Measurements from ENCODE around the gene GRAP.

The GRAP gene

GRCh38 chr17:18992454-18993130 is 54.2 kb downstream of the GRAP start:
- peaks cover 6% of the 10 kb centered on the region; the same call in 1 of the 2 replicates for H3K9me3 ChIP-seq (ENCODE audit: low read length)
- no peaks in the 10 kb centered on the region for H3K27me3 ChIP-seq (ENCODE audit: insufficient read depth, low read length)
- H3K27ac ChIP-seq (ENCODE audit: low read depth, low read length, poor library complexity, severe bottlenecking): peak overlapping the region; percentile 78
- peak overlapping the region; percentile 40 for H3K4me3 ChIP-seq (ENCODE audit: low read depth, low read length, poor library complexity, severe bottlenecking)
- TF ChIP-seq EZH2 (IDR thresholded peaks at IDR 0.05; ENCODE audit: borderline replicate concordance, low read length): no peak
- no peak for TF ChIP-seq CTCF (IDR thresholded peaks at IDR 0.05; ENCODE audit: low read length)
- no peaks in the 10 kb centered on the region for H3K79me2 ChIP-seq (ENCODE audit: insufficient read depth, low read length)
- no peaks in the 10 kb centered on the region for H4K20me1 ChIP-seq (ENCODE audit: insufficient read depth, low read length)
- H3K36me3 ChIP-seq (ENCODE audit: insufficient read depth, low read length): peaks cover 28% of the 10 kb centered on the region
- H3F3A ChIP-seq (ENCODE audit: insufficient read depth, low read length): no peaks in the 10 kb centered on the region
- no peaks in the 10 kb centered on the region for H3K9me2 ChIP-seq (ENCODE audit: low read depth, low read length)
- H3K4me2 ChIP-seq (ENCODE audit: low read length): peak overlapping the region; percentile 58
- H2AFZ ChIP-seq (ENCODE audit: low read length): no peak overlapping the region
- peak overlapping the region; percentile 42; the same call in 1 of the 2 replicates for H3K9ac ChIP-seq (ENCODE audit: low read length)
- peaks cover 23% of the 10 kb centered on the region for H3K4me1 ChIP-seq (ENCODE audit: insufficient read depth, low read length, severe bottlenecking)

DNA sequence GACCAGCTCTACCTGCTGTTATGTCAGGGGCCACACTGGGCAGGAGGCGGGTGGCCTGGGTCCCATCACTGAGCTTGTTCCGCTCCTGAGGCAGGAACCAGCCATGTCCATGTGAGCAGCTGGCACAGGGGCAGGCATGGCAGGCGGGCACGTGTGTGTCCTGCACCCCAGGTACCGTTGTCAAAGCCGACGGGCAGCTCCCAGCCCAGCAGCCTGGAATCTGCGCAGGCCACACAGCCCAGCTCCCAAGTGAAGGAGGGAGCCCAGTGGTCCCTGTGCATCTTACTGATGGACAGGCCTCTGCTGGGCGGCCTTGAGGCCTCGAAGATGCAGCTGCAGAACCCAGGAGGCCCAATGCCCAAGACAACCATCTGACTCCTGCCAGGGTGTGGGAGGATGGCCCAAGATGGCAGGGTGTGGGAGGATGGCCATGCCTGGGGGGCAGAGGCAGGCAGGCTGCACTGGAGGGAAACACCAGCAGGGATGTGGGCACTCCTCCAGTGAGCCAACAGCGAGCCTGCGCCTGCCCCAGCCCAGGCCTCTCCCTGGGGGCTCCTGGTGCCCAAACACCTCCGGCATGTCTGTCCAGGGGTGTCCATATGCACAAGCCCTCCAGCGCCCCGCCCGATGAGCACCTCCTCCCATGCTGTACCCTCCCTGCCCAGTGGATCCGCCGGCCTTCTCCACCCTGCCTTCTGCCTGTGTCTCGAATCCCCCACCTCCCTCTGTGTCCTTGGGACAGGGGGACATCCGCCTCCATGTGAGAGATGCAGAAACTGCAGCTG is 55.0 kb downstream of the GRAP start:
- H3K27me3 ChIP-seq (ENCODE audit: insufficient read depth, low read length): no peaks in the 10 kb centered on the region
- no peak overlapping the region for H3K9ac ChIP-seq (ENCODE audit: low read length)
- H3K27ac ChIP-seq (ENCODE audit: low read depth, low read length, poor library complexity, severe bottlenecking): no peak overlapping the region
- no peak overlapping the region for H2AFZ ChIP-seq (ENCODE audit: low read length)
- no peak overlapping the region for H3K4me2 ChIP-seq (ENCODE audit: low read length)
- H3K4me3 ChIP-seq (ENCODE audit: low read depth, low read length, poor library complexity, severe bottlenecking): no peak overlapping the region
- peaks cover 31% of the 10 kb centered on the region for H3K36me3 ChIP-seq (ENCODE audit: insufficient read depth, low read length)
- peaks cover 6% of the 10 kb centered on the region; the same call in 1 of the 2 replicates for H3K9me3 ChIP-seq (ENCODE audit: low read length)
- no peaks in the 10 kb centered on the region for H3F3A ChIP-seq (ENCODE audit: insufficient read depth, low read length)
- H3K79me2 ChIP-seq (ENCODE audit: insufficient read depth, low read length): no peaks in the 10 kb centered on the region
- H3K9me2 ChIP-seq (ENCODE audit: low read depth, low read length): no peaks in the 10 kb centered on the region
- H4K20me1 ChIP-seq (ENCODE audit: insufficient read depth, low read length): no peaks in the 10 kb centered on the region
- TF ChIP-seq EZH2 (IDR thresholded peaks at IDR 0.05; ENCODE audit: borderline replicate concordance, low read length) (no peak), CTCF (IDR thresholded peaks at IDR 0.05; ENCODE audit: low read length) (no peak)
- H3K4me1 ChIP-seq (ENCODE audit: insufficient read depth, low read length, severe bottlenecking): peaks cover 23% of the 10 kb centered on the region

GRCh38 chr17:18990331-18990730 is 56.4 kb downstream of the GRAP start:
- H4K20me1 ChIP-seq (ENCODE audit: insufficient read depth, low read length): no peaks in the 10 kb centered on the region
- TF ChIP-seq CTCF (IDR thresholded peaks at IDR 0.05; ENCODE audit: low read length): no peak
- no peak for TF ChIP-seq EZH2 (IDR thresholded peaks at IDR 0.05; ENCODE audit: borderline replicate concordance, low read length)
- H3F3A ChIP-seq (ENCODE audit: insufficient read depth, low read length): no peaks in the 10 kb centered on the region
- no peak overlapping the region for H3K9ac ChIP-seq (ENCODE audit: low read length)
- H3K36me3 ChIP-seq (ENCODE audit: insufficient read depth, low read length): peaks cover 24% of the 10 kb centered on the region
- H3K79me2 ChIP-seq (ENCODE audit: insufficient read depth, low read length): no peaks in the 10 kb centered on the region
- H3K4me2 ChIP-seq (ENCODE audit: low read length): no peak overlapping the region
- H3K27me3 ChIP-seq (ENCODE audit: insufficient read depth, low read length): no peaks in the 10 kb centered on the region
- peaks cover 23% of the 10 kb centered on the region for H3K4me1 ChIP-seq (ENCODE audit: insufficient read depth, low read length, severe bottlenecking)
- peaks cover 5% of the 10 kb centered on the region; the same call in 1 of the 2 replicates for H3K9me3 ChIP-seq (ENCODE audit: low read length)
- no peak overlapping the region for H3K4me3 ChIP-seq (ENCODE audit: low read depth, low read length, poor library complexity, severe bottlenecking)
- no peaks in the 10 kb centered on the region for H3K9me2 ChIP-seq (ENCODE audit: low read depth, low read length)
- H2AFZ ChIP-seq (ENCODE audit: low read length): no peak overlapping the region
- no peak overlapping the region for H3K27ac ChIP-seq (ENCODE audit: low read depth, low read length, poor library complexity, severe bottlenecking)

Measured in OCI-LY1 (cell line).